Dermis blood vessel endothelial cell (primary cell): ENCODE measurements around the gene IRF1. TPM values are rescaled to one million over a fixed set of nuclear protein-coding genes. Genes with fewer than 3 reads are reported as not detected.

Experiments
- DNase-seq: peaks from one replicate; pipeline ENCODE4 v3.0.0; 2010
- total RNA-seq: library from RNA; depleted of rRNA; stranded (reverse); fragments of >200 nt; gene quantifications from 2 replicates; pipeline ENCODE4 v1.2.3, GENCODE V29; 2014

IRF1 gene
- total RNA-seq, 1 donor from 2014 or later, result 26.4 TPM

DNA sequence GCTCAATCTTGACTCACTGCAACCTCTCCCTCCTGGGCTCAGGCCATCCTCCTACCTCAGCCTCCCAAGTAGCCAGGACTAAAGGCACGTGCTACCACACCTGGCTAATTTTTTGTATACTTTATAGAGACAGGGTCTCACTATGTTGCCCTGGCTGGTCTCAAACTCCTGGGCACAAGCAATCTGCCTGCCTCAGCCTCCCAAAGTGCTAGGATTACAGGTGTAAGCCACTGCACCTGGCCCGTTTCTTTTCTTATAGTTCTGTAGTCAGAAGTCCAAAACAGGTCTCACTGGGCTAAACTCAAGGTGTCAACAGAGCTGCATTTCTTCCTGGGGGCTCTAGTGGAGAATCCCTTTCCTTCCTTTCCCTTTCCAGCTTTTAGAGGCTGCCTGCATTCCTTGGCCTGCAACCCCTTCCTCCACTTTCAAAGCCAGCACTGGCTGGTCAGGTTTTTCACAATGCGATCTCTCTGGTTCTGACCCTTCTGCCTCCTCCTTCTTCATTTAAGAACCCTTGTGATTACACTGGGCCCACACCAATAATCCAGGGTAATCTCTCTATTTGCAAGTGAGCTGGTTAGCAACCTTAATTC is 16.3 kb downstream of the IRF1 start:
- DNase-seq, result no peak

DNA sequence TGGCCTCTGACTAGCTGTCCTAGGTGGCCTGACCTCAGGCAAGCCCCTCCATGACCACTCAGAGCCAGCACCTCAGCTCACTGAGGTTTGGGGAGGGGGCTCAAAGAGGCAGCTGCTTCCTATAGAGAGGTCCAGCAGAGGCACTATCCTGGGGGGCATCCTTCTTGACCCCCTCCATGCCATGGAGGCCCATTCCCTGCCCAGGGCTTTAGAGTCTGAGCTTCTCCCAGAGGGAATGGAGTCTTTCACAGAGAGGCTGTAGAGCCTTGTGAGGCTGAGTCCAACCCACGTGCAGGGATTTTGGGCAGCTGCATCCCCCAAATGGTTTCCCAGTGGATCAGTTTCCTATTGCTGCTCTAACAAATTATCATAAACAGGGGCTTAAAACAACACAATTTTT is 16.9 kb downstream of the IRF1 start:
- no peak for DNase-seq

DNA sequence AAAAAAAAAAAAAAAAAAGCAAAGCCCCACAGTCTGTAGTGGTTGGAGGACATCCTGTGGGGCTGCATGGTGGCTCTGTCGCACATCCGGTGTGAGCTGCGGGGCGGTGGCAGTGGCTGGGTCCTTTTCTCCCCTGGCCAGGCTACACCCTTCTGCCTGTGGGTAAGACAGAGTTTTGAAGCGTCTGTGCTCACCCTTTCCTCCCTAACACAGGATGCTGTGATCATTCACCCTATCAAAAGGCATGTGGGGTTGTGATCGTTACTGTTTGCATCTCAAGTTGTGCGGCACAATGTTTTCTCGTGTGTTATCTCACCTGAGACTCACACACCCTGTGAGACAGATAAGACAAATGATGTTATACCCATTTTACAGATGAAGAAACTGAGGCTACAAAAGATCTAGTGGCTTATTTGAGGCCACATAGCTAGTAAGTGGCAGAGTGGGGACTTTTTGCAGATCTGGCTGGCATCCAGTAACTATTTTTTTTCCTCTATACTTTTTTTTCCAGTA is 17.5 kb downstream of the IRF1 start:
- DNase-seq, result no peak

DNA sequence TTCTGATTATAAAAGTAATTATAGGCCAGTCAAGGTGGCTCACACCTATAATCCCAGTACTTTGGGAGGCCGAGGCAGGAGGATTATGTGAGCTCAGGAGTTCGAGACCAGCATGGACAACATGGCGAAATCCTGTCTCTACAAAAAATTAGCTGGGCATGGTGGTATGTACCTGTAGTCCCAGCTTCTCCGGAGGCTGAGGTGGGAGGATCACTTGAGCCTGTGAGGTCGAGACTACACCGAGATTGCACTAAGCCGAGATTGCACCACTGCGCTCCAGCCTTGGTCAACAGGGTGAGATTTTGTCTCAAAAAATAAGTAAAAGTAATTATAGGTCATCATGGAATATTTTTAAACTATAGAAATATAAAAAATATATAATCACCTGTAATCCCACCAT is 18.1 kb downstream of the IRF1 start:
- no peak for DNase-seq

DNA sequence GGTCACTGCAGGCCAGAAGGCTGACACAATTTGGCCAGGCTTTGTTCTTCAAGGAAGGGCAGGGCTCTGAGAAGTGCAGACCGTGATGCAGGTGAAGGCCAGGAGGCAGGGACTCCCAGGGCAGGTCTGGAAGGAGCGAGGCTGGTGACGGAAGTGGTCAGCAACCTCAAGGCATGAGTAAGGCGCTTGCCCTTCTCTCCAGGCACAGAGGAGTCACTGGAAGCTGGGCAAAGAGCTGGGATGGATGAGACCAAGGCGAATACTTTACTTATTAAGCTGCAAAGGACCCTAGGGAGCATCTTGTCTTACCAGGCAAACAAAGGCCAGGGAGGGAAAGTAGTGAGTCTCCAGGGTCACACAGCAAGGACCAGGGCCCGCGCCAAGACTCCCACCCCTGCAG is 18.6 kb downstream of the IRF1 start:
- no peak for DNase-seq

DNA sequence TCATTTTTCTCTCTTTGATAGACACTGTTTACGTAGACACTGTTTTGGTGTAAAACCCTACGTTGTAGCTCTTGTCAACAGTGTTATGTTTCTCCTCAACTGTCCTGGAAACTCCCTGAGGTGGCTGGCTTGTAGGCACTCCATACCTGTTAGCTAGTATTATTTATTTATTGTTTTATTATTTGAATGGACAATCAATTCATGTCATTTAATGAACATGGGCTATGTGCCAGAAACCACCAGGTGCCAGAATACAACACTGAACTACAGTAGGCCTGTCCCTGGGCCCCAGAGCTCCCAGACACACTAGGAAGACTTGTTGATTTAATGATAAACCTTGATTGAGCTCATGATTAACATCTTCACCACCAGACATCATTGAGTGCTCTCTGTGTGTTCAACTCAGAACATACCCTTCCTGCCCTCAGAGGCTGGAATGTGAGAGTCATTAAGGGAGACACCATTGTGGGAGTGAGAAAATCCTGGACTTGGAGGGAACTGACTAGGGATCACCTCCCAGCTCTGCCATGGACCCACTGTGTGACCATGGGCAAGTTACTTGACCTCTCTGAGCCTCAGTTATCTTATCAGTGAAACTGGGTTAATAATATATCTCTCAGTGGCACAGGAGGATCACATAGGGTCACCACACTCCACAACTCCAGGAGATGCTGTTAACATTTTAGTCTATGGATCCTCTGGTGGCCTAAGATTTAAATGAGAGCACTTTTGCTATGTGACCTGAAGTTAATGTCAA is 19.2 kb downstream of the IRF1 start:
- DNase-seq, result no peak

DNA sequence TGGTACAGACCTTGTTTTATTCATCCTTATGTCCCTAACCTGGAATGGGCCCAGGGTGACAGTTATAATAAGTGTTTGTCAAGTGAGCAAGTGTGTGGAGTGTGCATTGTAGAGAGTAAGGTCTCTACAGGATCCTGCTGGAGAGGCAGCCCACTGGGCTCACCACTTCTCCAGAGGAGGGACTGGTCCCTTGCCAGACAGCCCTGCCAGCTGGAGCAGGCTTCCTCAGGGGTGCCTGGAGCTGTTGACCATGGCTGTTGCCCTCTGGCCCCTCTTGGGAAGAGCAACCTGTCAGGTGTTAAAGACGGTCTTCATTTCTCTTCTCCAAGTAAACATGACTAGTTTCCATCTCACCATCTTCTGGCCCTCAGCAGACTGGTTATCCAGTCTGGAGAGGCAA is 20.0 kb downstream of the IRF1 start:
- DNase-seq, result no peak

DNA sequence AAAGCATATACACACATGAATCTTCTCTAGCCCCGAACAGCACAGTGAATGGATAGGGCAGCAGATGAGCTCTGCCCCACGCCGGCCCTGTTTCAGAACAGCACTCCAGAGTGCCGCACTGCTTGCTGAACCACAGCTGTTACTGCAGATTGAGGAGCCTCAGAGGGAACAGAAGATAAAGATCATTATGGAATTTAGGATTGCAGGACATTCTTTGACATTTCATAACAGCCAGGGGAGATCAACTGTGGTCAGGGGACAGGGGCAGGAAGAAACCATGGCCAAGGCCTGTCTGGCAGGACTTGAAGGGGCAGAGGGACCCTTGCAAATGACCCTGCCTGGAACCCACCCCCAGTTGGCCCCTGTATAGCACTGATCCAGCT is 20.6 kb downstream of the IRF1 start:
- no peak for DNase-seq

DNA sequence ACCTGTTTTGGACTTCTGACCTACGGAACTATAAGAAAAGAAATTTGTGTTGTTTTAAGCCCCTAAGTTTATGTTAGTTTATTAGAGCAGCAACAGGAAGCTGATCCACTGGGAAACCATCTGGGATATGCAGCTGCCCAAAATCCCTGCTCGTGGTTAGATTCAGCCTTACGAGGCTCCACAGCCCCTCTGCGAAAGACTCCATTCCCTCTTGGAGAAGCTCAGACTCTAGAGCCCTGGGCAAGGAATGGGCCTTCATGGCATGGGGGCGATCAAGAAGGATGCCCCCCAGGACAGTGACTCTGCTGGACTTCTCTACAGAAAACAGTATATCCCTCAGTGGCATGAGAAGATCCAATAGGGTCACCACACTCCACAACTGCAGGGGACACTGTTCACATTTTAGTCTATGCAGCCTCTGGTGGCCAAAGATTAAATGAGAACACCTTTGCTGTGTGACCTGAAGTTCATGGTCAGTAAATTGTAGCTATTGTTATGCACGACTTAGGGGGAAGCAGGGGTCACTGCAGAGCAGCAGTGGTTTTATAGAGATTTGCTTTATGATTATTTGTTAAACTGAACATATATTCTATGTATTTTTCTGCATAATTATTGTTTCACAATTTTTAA is 21.1 kb downstream of the IRF1 start:
- no peak for DNase-seq

DNA sequence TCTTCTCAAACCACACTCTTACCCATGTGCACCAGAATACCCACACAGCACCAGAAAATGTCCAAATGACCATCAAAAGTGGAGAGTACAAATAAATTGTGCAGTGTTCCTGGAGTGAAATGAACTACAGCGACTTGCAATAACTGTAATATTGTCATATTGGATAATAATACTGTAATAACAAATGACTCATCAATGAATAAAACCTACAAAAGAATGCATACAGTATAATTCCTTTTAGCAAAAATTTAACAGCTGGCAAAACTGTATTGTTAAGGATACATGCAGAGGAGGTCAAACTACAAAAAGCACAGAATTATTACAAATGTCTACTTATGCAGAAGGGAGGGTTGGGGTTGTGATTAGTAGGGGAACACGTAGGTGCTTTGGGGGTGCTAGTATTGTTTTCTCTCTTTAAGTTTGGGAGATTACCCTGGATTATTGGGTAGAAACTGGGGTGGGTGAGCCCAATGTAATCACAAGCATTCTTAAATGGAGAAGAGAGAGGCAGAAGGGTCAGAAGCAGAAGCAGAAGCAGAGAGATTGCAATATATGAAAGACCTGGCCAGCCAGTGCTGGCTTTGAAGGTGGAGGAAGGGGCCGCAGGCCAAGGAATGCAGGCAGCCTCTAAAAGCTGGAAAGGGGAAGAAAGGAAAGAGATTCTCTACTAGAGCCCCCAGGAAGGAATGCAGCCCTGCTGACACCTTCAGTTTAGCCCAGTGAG is 21.8 kb downstream of the IRF1 start:
- no peak for DNase-seq

DNA sequence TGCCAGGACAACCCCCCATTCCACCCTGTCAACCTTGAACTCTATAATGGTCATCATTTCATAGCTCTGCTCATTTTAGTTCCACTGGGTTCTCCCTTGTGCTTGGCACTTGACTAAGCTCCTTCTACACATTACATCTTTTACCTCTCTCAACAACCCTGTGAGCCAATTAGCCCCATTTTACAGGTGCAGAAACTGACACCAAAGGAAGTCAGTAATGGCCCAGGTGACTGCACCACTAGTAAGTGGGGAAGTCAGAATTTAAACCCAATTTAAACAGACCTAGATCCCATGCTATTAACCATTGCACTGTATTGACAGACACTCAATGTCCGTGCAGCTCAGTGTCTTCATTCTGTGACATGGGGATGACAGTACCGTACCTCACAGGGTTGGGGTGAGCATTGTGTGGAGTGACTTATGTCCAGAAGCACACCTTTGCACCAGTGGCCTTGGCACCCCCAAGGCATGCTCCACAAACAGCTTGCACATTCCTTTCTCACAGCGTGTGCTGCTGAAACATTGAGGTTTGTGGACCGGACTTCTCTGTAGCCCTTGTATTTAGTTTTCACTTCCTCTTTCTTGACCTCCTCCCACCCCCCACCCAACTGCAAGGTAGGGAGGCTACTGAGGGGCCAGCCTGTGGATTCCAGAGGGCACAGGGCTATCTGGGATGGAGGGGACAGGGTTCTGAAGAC is 23.1 kb downstream of the IRF1 start:
- DNase-seq, result no peak

DNA sequence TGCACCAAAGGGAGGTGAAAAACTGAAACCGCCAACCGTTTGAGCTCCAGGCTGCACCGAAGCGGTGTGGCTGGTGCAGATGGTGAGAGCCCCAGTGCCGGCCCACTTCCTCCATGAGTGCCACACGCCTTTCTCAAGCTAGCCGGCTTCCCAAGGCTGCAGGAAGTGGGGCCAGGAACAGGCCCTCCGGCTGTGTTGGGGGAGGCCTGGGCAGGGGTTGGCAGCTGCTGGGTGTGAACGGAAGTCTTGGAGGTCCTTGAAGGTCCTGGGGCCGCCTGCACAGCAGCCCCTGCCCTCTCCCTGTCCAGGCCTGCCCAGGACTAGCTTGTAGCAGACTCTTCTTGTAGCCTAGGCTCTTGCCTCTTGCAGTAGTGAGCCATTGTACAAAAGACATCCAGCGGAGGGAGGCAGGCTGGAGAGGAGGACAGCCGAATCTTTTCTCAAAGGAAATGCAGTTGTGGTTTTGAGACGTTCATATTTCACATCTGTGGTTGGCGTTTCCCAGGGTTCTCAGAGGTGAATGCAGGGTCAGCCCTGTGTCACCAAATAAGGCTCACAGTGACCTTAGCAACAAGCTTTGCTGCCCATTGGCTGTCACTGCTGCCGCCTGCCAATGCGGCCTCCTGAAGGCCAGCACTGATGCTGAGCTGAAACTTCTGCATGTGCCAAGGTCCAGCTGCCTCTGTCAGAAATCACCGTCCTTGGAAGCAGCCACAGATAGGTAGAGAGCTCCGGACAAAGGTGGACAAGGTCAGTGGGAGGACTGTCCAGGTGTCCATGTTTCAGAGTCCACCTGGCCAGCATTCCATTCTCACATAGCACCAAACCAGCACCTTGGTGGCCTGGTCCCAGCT is 23.9 kb downstream of the IRF1 start:
- peak; percentile 78 for DNase-seq

DNA sequence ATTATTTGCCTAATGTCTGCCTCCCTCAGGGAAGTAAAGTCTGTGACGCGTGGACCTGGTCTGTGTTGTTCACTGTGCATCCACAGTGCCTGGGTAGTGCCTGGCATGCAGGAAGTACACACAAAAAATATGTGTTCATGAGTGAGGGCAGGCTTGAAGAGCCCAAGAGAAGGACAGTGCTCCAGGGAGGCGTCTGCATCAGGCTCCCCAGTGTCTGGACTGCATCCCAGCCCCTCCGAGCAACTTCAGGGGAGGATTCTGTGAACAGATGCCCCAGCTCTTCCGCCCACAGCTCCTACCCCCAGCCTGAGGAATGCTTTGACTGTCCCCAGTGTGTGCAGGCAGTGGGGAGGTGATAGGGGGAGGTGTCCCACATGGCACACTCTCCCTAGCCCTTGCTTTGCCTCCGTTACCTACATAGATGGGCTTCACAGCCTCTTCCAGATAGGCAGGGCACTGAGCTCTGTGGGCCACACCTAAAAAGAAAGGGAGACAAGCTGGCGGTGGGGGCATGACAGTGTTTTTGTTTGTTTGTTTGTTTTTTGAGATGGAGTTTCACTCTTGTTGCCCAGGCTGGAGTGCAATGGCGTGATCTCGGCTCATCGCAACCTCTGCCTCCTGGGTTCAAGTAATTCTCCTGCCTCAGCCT is 25.4 kb downstream of the IRF1 start:
- DNase-seq, result no peak

DNA sequence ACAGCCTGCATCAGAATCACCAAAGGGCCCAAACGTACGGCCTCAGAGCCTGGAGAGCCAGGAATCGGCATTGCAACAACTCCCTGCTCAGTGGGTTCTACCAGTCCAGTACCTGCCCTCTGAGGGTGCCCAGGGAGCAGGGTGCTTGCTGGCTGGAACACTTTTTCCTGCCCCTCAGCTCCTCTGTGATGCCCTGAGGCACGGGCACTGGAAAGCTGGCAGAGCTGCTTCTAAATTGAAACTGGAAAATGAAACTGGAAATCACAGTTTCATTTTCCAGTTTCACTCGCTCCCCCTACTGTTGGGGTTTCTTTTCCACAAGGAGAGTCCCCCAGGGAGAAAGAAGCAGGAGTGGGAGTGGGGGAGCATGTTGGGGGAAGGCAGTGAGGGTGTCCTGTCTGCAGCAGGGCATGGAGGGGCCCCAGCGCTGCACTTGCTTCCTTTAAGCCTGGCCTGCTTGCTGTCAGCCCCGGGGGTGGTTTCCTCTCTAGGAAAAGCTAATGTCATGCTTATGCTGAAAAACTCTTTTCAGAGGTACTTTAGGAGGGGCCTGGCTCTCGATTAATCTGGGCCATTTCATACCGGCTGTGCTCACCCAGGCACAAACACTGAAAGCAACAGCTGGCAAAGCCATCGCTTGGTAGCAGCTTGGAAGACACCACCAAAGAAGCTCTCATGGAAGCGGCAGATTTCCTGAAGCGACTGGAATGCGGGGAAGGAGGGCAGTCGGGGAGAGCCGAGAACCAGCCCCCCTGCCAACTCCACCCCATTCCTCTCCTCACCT is 26.2 kb downstream of the IRF1 start:
- DNase-seq, result peak; percentile 39

DNA sequence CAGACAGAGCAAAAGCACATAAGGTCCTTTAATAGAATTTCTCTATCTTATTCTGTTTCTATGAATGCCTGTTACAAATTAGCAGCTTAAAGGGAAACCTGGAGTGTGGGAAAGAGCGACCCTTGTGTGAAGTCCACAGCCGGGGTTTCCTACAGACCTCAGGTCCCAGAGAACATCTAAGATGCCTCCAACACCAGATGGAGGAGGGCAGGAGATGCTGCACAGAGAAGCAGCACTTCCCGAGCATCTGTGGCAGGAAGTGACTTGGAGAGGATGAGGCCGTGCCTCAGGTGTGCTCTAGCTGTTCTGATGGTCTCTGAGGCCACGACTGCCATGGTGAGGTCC is 26.8 kb downstream of the IRF1 start:
- DNase-seq, result no peak

DNA sequence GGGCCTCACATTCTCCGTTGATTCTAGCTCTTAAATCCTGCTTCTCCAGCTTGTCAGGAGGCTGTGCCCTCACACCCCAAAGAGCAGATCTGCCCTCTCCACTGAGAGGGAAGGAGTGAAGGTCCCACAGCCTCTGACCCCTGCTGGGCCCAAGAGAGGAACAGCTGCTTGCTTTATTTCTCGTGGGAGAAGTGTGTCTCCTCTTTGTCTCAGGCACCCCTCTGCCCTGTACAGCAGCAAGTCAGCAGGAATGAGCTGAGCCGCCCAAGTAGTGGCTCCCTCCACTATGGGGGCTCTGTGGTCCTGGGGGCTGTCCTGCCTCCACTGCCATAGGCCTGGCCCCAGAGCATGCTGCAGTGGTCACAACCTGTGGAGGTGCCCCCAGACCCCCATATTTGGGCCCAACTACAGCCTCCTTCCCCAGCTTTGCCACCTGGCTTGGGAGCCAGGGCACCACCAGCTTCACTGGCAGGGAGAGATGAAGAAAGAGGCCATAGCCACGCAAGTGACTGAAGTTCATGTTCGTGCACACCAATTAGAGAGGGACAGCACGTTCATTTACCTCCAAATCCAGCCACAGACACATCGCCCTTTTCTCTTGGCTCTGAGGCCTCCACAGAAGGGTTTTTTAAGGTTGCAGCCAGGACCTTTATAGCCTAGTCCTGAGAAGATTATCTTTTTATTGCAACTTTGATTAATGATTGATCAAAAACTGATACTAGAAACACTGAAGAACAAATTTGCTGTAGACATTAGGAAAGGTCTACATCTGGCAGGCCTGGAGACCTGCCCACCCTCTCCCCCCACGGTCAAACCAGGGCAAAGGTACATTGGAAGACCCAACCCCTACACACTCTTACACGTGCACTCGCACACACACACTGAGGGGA is 27.5 kb downstream of the IRF1 start:
- no peak for DNase-seq

DNA sequence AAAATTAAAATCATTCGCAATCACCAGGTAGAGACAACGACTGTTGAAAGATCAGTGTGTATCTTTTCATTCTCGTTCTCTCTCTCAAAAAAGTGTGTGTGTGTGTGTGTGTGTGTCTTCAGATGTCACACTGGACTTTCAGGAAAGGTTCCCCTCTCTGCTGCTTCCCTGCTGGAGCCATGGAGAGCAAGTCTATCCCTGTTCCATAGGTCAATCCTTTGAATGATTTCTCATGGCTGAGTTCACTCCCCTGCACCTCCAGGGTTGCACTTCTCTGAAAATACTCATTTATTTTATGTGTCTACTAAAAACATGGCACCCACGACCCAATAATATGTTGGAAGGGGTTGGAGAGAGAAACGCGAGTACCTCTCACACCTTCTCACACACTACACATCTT is 28.2 kb downstream of the IRF1 start:
- DNase-seq, result no peak

DNA sequence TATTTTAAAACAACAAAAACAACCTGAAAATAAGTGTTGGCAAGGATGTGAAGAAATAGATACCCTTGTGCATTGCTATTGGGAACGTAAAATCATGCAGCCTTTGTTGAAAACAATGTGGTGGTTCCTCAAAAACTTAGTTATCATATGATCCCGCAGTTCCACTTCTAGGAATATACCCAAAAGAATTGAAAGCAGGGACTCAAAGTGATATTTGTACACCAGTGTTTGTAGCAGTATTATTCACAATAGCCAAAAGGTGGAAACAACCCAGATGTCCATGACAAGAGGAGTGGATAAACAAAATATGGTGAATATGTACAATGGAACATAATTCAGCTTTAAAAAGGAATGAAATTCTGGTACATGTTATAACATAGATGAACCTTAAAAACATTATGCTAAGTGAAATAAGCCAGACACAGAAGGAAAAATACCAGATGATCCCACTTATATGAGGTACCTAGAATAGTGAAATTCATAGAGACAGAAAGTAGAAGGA is 29.0 kb downstream of the IRF1 start:
- no peak for DNase-seq
